LHCN-M2 (cell line): ENCODE data around the gene PTPRN2. TPM values are rescaled to one million over a fixed set of nuclear protein-coding genes. Genes with fewer than 3 reads are reported as not detected.
A peak's percentile ranks its signal among the peaks of the same experiment; 100 is the strongest.
"Not testable (repeated sequence)": the region's sequence is repeated elsewhere in the genome, so short reads cannot be mapped to it uniquely, and the experiment has no call there.

Experiments
- DNase-seq: peaks from one replicate; pipeline ENCODE4 v3.0.0-alpha.2; 2012; ENCODE audit warnings: low read depth
- total RNA-seq: library from RNA; depleted of rRNA; stranded (reverse); fragments of >200 nt; gene quantifications from 2 replicates; pipeline ENCODE4 v1.2.3, GENCODE V29; 2014

PTPRN2 gene
- total RNA-seq, 1 experiment from 2014 or later: 0.11 TPM

GRCh38 chr7:157516911-157517781 is 1070.5 kb downstream of the PTPRN2 start:
- DNase-seq: no peak

- DNase-seq: no peak
These were observed 1071.3 kb downstream of the PTPRN2 start for GRCh38 chr7:157516311-157516710.

GRCh38 chr7:157515342-157516041 is 1072.1 kb downstream of the PTPRN2 start:
- no peak for DNase-seq

- DNase-seq: no peak
These were observed 1072.9 kb downstream of the PTPRN2 start for GRCh38 chr7:157514746-157515145.

- DNase-seq: no peak
These were observed 1073.3 kb downstream of the PTPRN2 start for GRCh38 chr7:157514306-157514705.

- DNase-seq: no peak
These were observed 1073.9 kb downstream of the PTPRN2 start for GRCh38 chr7:157513682-157514081.

GRCh38 chr7:157513162-157513621 is 1074.4 kb downstream of the PTPRN2 start:
- no peak for DNase-seq

- DNase-seq: no peak
These were observed 1078.4 kb downstream of the PTPRN2 start for GRCh38 chr7:157509226-157509625.

- DNase-seq: no peak
These were observed 1079.1 kb downstream of the PTPRN2 start for GRCh38 chr7:157508477-157508881.

GRCh38 chr7:157507987-157508386 is 1079.6 kb downstream of the PTPRN2 start:
- no peak for DNase-seq

- DNase-seq: no peak
These were observed 1081.4 kb downstream of the PTPRN2 start for GRCh38 chr7:157506268-157506667.

GRCh38 chr7:157505646-157506045 is 1082.0 kb downstream of the PTPRN2 start:
- DNase-seq: no peak

GRCh38 chr7:157503229-157503628 is 1084.4 kb downstream of the PTPRN2 start:
- DNase-seq: no peak

- DNase-seq: peak; percentile 34
These were observed 1084.9 kb downstream of the PTPRN2 start for GRCh38 chr7:157502701-157503111.

- DNase-seq: no peak
These were observed 1086.0 kb downstream of the PTPRN2 start for GRCh38 chr7:157501581-157501980.

GRCh38 chr7:157500989-157501540 is 1086.6 kb downstream of the PTPRN2 start:
- not testable (repeated sequence) for DNase-seq

GRCh38 chr7:157500171-157500960 is 1087.3 kb downstream of the PTPRN2 start:
- DNase-seq: no peak

GRCh38 chr7:157499835-157500153 is 1087.8 kb downstream of the PTPRN2 start:
- no peak for DNase-seq

- DNase-seq: no peak
These were observed 1088.3 kb downstream of the PTPRN2 start for GRCh38 chr7:157499121-157499834.

- DNase-seq: no peak
These were observed 1089.0 kb downstream of the PTPRN2 start for GRCh38 chr7:157498657-157499056.
